Esophagus muscularis mucosa (tissue), 4 donors: Measurements from ENCODE around the gene ZBTB34. TPM values are rescaled to one million over a fixed set of nuclear protein-coding genes. Genes with fewer than 3 reads are reported as not detected.
A peak's percentile ranks its signal among the peaks of the same experiment; 100 is the strongest.

Experiments used
- DNase-seq: peaks from one replicate; pipeline ENCODE4 v3.0.0-alpha.2; 2017; ENCODE audit errors: extremely low spot score
- H3K27ac ChIP-seq, 4 donors: fragments of 200-600 bp; sonication (generic); replicated peaks in 1 of 4; 1 replicate in 3 of 4; 2 replicates in 1 of 4; pipeline ENCODE4 v1.5.1; 2016 to 2019; ENCODE audit warnings: mild to moderate bottlenecking in 1 of 4
- H3K27me3 ChIP-seq, 4 donors: fragments of 200-600 bp; sonication (generic); one replicate each; pipeline versions ENCODE4 v1.5.1 to v1.6.0; 2016 to 2019
- H3K36me3 ChIP-seq, 4 donors: fragments of 200-600 bp; sonication (generic); one replicate each; pipeline ENCODE4 v1.5.1; 2016 to 2019
- H3K4me1 ChIP-seq, 4 donors: fragments of 200-600 bp; sonication (generic); one replicate each; pipeline ENCODE4 v1.5.1; 2016 to 2019
- H3K4me3 ChIP-seq, 4 donors: fragments of 200-600 bp; sonication (generic); 1 replicate in 2 of 4; 2 replicates in 2 of 4; pipeline ENCODE4 v1.5.1; 2016 to 2019; ENCODE audit warnings: mild to moderate bottlenecking in 4 of 4, moderate library complexity in 1 of 4
- H3K9me3 ChIP-seq, 4 donors: fragments of 200-600 bp; sonication (generic); 1 replicate in 3 of 4; 2 replicates in 1 of 4; pipeline ENCODE4 v1.5.1; 2016 to 2019
- CTCF ChIP-seq, 3 experiments: fragments of 200-600 bp in 2 of 3; fragments of 450-650 bp in 1 of 3; sonication (generic) in 2 of 3; IDR thresholded peaks; one replicate each; pipeline ENCODE4 v1.5.1; 2017 to 2019; ENCODE audit warnings: antibody characterized with exemption in 3 of 3, mild to moderate bottlenecking in 2 of 3, moderate library complexity in 1 of 3
- EP300 ChIP-seq: sonication (generic); formaldehyde crosslinking; IDR thresholded peaks from one replicate; pipeline ENCODE4 v1.6.1; 2017; ENCODE audit warnings: antibody characterized with exemption
- POLR2A ChIP-seq: fragments of 450-650 bp; IDR thresholded peaks from one replicate; pipeline ENCODE4 v1.6.1; 2017; ENCODE audit warnings: antibody characterized with exemption, moderate library complexity, mild to moderate bottlenecking, low read depth
- POLR2AphosphoS5 ChIP-seq, 2 donors: sonication (generic); formaldehyde crosslinking; IDR thresholded peaks; one replicate each; pipeline ENCODE4 v1.6.1; 2017; ENCODE audit warnings: antibody characterized with exemption in 2 of 2
- WGBS: methylation state at CpG from one replicate; pipeline ENCODE4 v1.1.5; 2018; 5-methylcytosine and 5-hydroxymethylcytosine counted together
- intact Hi-C: fragments of 100-400 bp; cut with DNase I; formaldehyde crosslinking; loops from one replicate; pipeline ENCODE4 v1.15.1; 2023
- total RNA-seq, 4 donors: library from RNA; depleted of rRNA; stranded (reverse); fragments of >200 nt; gene quantifications; one replicate each; pipeline versions ENCODE4 v1.1.0 to v1.2.1, GENCODE V29; 2016

ZBTB34 gene
- total RNA-seq, 4 donors from 2014 or later, result 10.4 to 16.8 (median 12.6) TPM

DNA sequence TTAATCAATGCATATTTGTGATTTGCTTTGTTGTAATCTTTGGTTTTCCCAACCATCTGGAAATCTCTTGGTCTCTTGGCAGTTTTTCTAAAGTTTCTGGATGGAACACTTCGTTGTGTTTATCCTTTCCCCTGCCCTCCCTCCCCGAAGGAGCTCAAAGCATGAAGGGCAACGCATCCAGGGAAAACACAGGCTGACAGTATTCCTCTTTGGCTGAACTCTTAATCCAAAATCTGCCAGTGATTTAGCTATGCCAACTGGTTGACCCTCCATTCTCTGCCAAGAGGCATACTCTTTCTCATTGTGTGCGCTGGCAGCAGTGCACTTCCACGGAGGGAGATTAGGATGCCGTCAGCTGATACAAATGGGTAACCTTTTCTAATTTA lies 20.5 kb downstream of the ZBTB34 start:
- Histone ChIP-seq H3K9me3 (no peaks in the 10 kb centered on the region), H3K4me1 (peaks cover 4 to 11% (median 7%) of the 10 kb centered on the region in 4 donors), H3K27ac (no peak overlapping the region), H3K4me3 (no peak overlapping the region), H3K36me3 (peaks cover 14 to 54% (median 41%) of the 10 kb centered on the region in 4 donors), H3K27me3 (no peaks in the 10 kb centered on the region)
- 87% methylated on average over 6 of the region's 6 CpGs for WGBS
- intact Hi-C loops, result no loop called here
- no peak for DNase-seq
- no peak for TF ChIP-seq POLR2AphosphoS5 (IDR thresholded peaks at IDR 0.05)
- no peak for TF ChIP-seq POLR2A
- no peak for TF ChIP-seq CTCF (IDR thresholded peaks at IDR 0.05)
- no peak for TF ChIP-seq EP300

DNA sequence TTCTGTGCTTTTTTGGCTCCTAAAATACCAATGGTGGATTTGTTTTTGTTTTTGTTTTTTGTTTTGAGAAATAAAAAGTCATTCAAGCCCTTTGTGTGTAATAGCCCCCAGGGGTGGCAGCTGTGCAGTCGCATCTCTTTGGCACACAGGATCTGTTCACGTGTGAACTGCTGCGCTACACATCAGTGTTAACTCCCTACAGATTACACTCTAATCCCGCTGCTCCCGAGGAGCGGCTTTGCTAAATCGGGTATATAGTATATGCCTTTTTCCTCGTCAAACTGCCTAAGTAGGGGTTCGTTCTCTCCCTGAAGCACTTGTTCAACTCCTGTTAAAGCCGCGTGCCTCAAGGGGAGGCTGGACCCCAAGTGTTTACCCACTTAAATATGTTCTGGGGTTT lies 22.3 kb downstream of the ZBTB34 start:
- intact Hi-C loops, result no loop called here
- TF ChIP-seq EP300 (no peak), POLR2A (no peak), CTCF (IDR thresholded peaks at IDR 0.05) (no peak), POLR2AphosphoS5 (IDR thresholded peaks at IDR 0.05) (no peak)
- Histone ChIP-seq H3K4me1 (peaks cover 0 to 15% (median 4%) of the 10 kb centered on the region in 4 donors), H3K4me3 (no peak overlapping the region), H3K36me3 (peaks cover 14 to 52% (median 41%) of the 10 kb centered on the region in 4 donors), H3K27ac (no peak overlapping the region), H3K27me3 (no peaks in the 10 kb centered on the region), H3K9me3 (no peaks in the 10 kb centered on the region)
- 97% methylated on average over 11 of the region's 11 CpGs for WGBS
- DNase-seq, result no peak

DNA sequence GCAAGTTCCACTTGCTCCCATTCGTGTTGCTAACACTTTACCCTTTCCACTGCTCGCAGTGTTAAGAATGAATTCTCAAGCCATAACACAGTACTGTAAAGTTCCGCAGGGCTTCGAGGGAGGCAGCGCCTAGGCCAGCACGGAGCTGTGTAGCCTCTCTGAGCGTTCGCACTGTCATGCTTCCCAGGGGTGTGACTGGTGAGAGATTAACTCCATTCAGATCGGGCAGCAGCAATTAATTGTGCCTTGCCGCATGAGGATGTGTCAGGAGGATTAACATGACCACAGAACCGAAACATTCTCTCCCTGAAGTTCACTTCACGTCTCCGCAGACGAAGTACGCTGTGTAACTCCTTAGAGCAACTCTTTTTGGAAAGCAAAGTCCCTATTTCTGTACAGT lies 23.2 kb downstream of the ZBTB34 start:
- WGBS, result 84% methylated on average over 15 of the region's 15 CpGs
- peaks cover 14 to 47% (median 38%) of the 10 kb centered on the region in 4 donors for H3K36me3 ChIP-seq
- no peak overlapping the region for H3K27ac ChIP-seq
- no peak for DNase-seq
- intact Hi-C loops, result no loop called here
- H3K4me1 ChIP-seq, result peaks cover 0 to 15% (median 4%) of the 10 kb centered on the region in 4 donors
- TF ChIP-seq POLR2A, result no peak
- no peak for TF ChIP-seq POLR2AphosphoS5 (IDR thresholded peaks at IDR 0.05)
- no peak for TF ChIP-seq EP300
- TF ChIP-seq CTCF (IDR thresholded peaks at IDR 0.05), result no peak
- H3K27me3 ChIP-seq, result no peaks in the 10 kb centered on the region
- H3K9me3 ChIP-seq, result no peaks in the 10 kb centered on the region
- H3K4me3 ChIP-seq, result no peak overlapping the region

- H3K9me3 ChIP-seq, result no peaks in the 10 kb centered on the region
- no peak for DNase-seq
- H3K36me3 ChIP-seq, result peaks cover 7 to 36% (median 26%) of the 10 kb centered on the region in 4 donors
- H3K27ac ChIP-seq, result no peak overlapping the region
- H3K4me1 ChIP-seq, result peaks cover 0 to 15% (median 4%) of the 10 kb centered on the region in 4 donors
- no peak overlapping the region for H3K4me3 ChIP-seq
- 77% methylated on average over 6 of the region's 6 CpGs for WGBS
- TF ChIP-seq CTCF (IDR thresholded peaks at IDR 0.05) (no peak), POLR2A (no peak), POLR2AphosphoS5 (IDR thresholded peaks at IDR 0.05) (peak in 1 of 2 donors; percentile 34), EP300 (no peak)
- no peaks in the 10 kb centered on the region for H3K27me3 ChIP-seq
- intact Hi-C loops, result no loop called here
These were observed 24.7 kb downstream of the ZBTB34 start for GRCh38 chr9:126885131-126885641.
